HEK293 (cell line): ENCODE measurements around the gene RNASE8.

Source experiments
- CTCF ChIA-PET: fragments of 350-600 bp; formaldehyde crosslinking; extraction: SDS; loops from one replicate; lab custom pipeline; 2021; ENCODE audit warnings: antibody characterized with exemption; lab: Yijun Ruan, JAX
- POLR2A ChIA-PET: fragments of 300-600 bp; formaldehyde crosslinking; extraction: SDS; loops from one replicate; lab custom pipeline; 2020; ENCODE audit warnings: antibody characterized with exemption, inconsistent platforms; lab: Yijun Ruan, JAX
- H3K27ac ChIP-seq: fragments of 200-500 bp; sonication (Bioruptor generic); 2 replicates; pipeline ENCODE4 v1.5.1; 2014; ENCODE audit warnings: low read depth, low read length, control low read depth, inconsistent platforms; ENCODE audit errors: extremely low read depth
- H3K36me3 ChIP-seq, 2 experiments: fragments of 200-500 bp in 1 of 2; sonication (Bioruptor generic) in 1 of 2; 1 replicate in 1 of 2; 2 replicates in 1 of 2; pipeline ENCODE4 v1.5.1; 2014 to 2017; ENCODE audit warnings: inconsistent platforms in 2 of 2, low read length in 2 of 2; ENCODE audit not compliant: control insufficient read depth in 2 of 2, insufficient read depth in 1 of 2
- H3K4me1 ChIP-seq: fragments of 200-500 bp; sonication (Bioruptor generic); 2 replicates; pipeline ENCODE4 v1.5.1; 2014; ENCODE audit warnings: mild to moderate bottlenecking, low read length, inconsistent platforms; ENCODE audit not compliant: control insufficient read depth, insufficient read depth
- H3K4me3 ChIP-seq: 2 replicates; pipeline ENCODE4 v1.5.1; 2011; ENCODE audit warnings: low read depth, mild to moderate bottlenecking, control low read depth, low read length, moderate library complexity
- H3K9me3 ChIP-seq: fragments of 200-500 bp; sonication (Bioruptor generic); 2 replicates; pipeline ENCODE4 v1.5.1; 2014; ENCODE audit warnings: low read depth, low read length, inconsistent platforms; ENCODE audit not compliant: control insufficient read depth, insufficient read depth
- ELK4 ChIP-seq: IDR thresholded peaks from 2 replicates; pipeline ENCODE4 v1.6.1; 2011; ENCODE audit warnings: mild to moderate bottlenecking, low read depth, low read length, borderline replicate concordance
- REST ChIP-seq: fragments of 450-650 bp; formaldehyde crosslinking; IDR thresholded peaks from 2 replicates; pipeline ENCODE4 v1.5.1; 2016; ENCODE audit warnings: missing biosample characterization, missing genetic modification characterization
- SALL2 ChIP-seq: fragments of 450-650 bp; formaldehyde crosslinking; IDR thresholded peaks from 2 replicates; pipeline ENCODE4 v1.5.0; 2017; ENCODE audit warnings: missing biosample characterization, mild to moderate bottlenecking, missing genetic modification characterization, borderline replicate concordance
- WT1 ChIP-seq: fragments of 450-650 bp; formaldehyde crosslinking; IDR thresholded peaks from 2 replicates; pipeline ENCODE4 v1.5.1; 2016; ENCODE audit warnings: missing biosample characterization, missing genetic modification characterization
- ZBTB26 ChIP-seq: fragments of 450-650 bp; formaldehyde crosslinking; optimal IDR thresholded peaks from 2 replicates; pipeline ENCODE3; 2016; ENCODE audit warnings: missing biosample characterization, mild to moderate bottlenecking, missing genetic modification characterization
- ZBTB48 ChIP-seq: fragments of 450-650 bp; formaldehyde crosslinking; IDR thresholded peaks from 2 replicates; pipeline ENCODE4 v1.5.1; 2016; ENCODE audit warnings: missing biosample characterization, missing genetic modification characterization
- ZNF184 ChIP-seq: fragments of 450-650 bp; IDR thresholded peaks from 2 replicates; pipeline ENCODE4 v1.5.1; 2018; ENCODE audit warnings: missing biosample characterization, mild to moderate bottlenecking, missing genetic modification characterization
- ZNF211 ChIP-seq: fragments of 450-650 bp; formaldehyde crosslinking; IDR thresholded peaks from 2 replicates; pipeline ENCODE4 v1.5.1; 2016; ENCODE audit warnings: low read depth, missing biosample characterization, missing genetic modification characterization
- ZNF280C ChIP-seq: fragments of 450-650 bp; formaldehyde crosslinking; IDR thresholded peaks from 2 replicates; pipeline ENCODE4 v1.5.1; 2016; ENCODE audit warnings: missing biosample characterization, missing genetic modification characterization
- ZNF391 ChIP-seq: fragments of 450-650 bp; formaldehyde crosslinking; IDR thresholded peaks from 2 replicates; pipeline ENCODE4 v1.5.1; 2016; ENCODE audit warnings: low read depth, missing biosample characterization, missing genetic modification characterization, borderline replicate concordance
- ZNF501 ChIP-seq: fragments of 450-650 bp; formaldehyde crosslinking; IDR thresholded peaks from 2 replicates; pipeline ENCODE4 v1.5.1; 2016; ENCODE audit warnings: missing biosample characterization, missing genetic modification characterization
- ZNF513 ChIP-seq: fragments of 450-650 bp; IDR thresholded peaks from 2 replicates; pipeline ENCODE4 v1.5.1; 2018; ENCODE audit warnings: missing biosample characterization, missing genetic modification characterization
- ZNF530 ChIP-seq: fragments of 450-650 bp; formaldehyde crosslinking; IDR thresholded peaks from 2 replicates; pipeline ENCODE4 v1.5.1; 2016; ENCODE audit warnings: low read depth, missing biosample characterization, missing genetic modification characterization
- ZNF580 ChIP-seq: fragments of 450-650 bp; formaldehyde crosslinking; IDR thresholded peaks from 2 replicates; pipeline ENCODE4 v1.5.1; 2016; ENCODE audit warnings: missing biosample characterization, missing genetic modification characterization
- ZNF600 ChIP-seq: fragments of 450-650 bp; formaldehyde crosslinking; IDR thresholded peaks from 2 replicates; pipeline ENCODE4 v1.5.1; 2016; ENCODE audit warnings: missing biosample characterization, missing genetic modification characterization
- ZNF629 ChIP-seq: fragments of 450-650 bp; formaldehyde crosslinking; IDR thresholded peaks from 2 replicates; pipeline ENCODE4 v1.5.1; 2017; ENCODE audit warnings: missing biosample characterization, missing genetic modification characterization
- ZNF639 ChIP-seq: fragments of 450-650 bp; formaldehyde crosslinking; IDR thresholded peaks from 2 replicates; pipeline ENCODE4 v1.5.1; 2016; ENCODE audit warnings: missing biosample characterization, missing genetic modification characterization
- ZNF76 ChIP-seq: fragments of 450-650 bp; formaldehyde crosslinking; IDR thresholded peaks from 2 replicates; pipeline ENCODE4; 2016; ENCODE audit warnings: low read depth, missing biosample characterization, missing genetic modification characterization, borderline replicate concordance
- ZNF785 ChIP-seq: fragments of 450-650 bp; formaldehyde crosslinking; IDR thresholded peaks from 2 replicates; pipeline ENCODE4 v1.5.1; 2016; ENCODE audit warnings: missing biosample characterization, missing genetic modification characterization
- ZSCAN30 ChIP-seq: fragments of 450-650 bp; IDR thresholded peaks from 2 replicates; pipeline ENCODE4 v1.5.1; 2018; ENCODE audit warnings: missing biosample characterization, mild to moderate bottlenecking, missing genetic modification characterization, moderate library complexity

RNASE8 gene

GRCh38 chr14:21091821-21092272, 34.2 kb downstream of the RNASE8 start:
- Histone ChIP-seq H3K4me3 (no peak overlapping the region), H3K36me3 (peaks cover 11 to 54% of the 10 kb centered on the region in 2 experiments; a peak in 2 of 3 replicates), H3K9me3 (no peaks in the 10 kb centered on the region), H3K27ac (no peak overlapping the region), H3K4me1 (peaks cover 8% of the 10 kb centered on the region; the same call in 1 of the 2 replicates)
- TF ChIP-seq ZBTB48 (no peak), ZNF211 (tag by site-specific recombination) (no peak), ZNF501 (no peak), ZNF184 (tag by site-specific recombination) (no peak), ZNF391 (no peak), ZBTB26 (tag by site-specific recombination) (no peak), ZNF280C (no peak), ZNF629 (no peak), ZNF76 (no peak), WT1 (tag by site-specific recombination) (no peak), ELK4 (no peak), SALL2 (no peak), ZNF639 (tag by site-specific recombination) (no peak), ZNF785 (tag by site-specific recombination) (no peak)
- CTCF ChIA-PET = interaction anchor here (0.6 to 6.9 kb wide), 28 partner anchors 8 to 463 kb away, joined by 3 to 175 read pairs (median 8); partner anchors contain the start of genes ARHGEF40 and TMEM253
- POLR2A ChIA-PET = interaction anchor here (1.0 to 4.4 kb wide), 6 partner anchors 8 to 77 kb away, joined by 4 to 33 read pairs (median 5); partner anchors contain the start of gene ARHGEF40

- Histone ChIP-seq H3K9me3 (no peaks in the 10 kb centered on the region), H3K36me3 (peaks cover 11 to 49% of the 10 kb centered on the region in 2 experiments; a peak in 2 of 3 replicates), H3K4me3 (no peak overlapping the region), H3K4me1 (peaks cover 8% of the 10 kb centered on the region; the same call in 1 of the 2 replicates), H3K27ac (no peak overlapping the region)
- ChIA-PET CTCF (interaction anchor here (0.6 to 6.9 kb wide), 31 partner anchors 8 to 464 kb away, joined by 3 to 175 read pairs (median 7); partner anchors contain the start of genes ARHGEF40 and TMEM253), POLR2A (interaction anchor here (0.6 to 4.4 kb wide), 7 partner anchors 9 to 78 kb away, joined by 3 to 33 read pairs (median 5); partner anchors contain the start of gene ARHGEF40)
- TF ChIP-seq WT1 (tag by site-specific recombination) (no peak), ZNF513 (no peak), ZNF600 (tag by site-specific recombination) (peak; percentile 93), ZNF580 (tag by site-specific recombination) (peak; percentile 65; the same call in 1 of the 2 replicates), ZBTB26 (tag by site-specific recombination) (no peak), REST (peak; percentile 62), ZSCAN30 (tag by site-specific recombination) (peak; percentile 62; the same call in 1 of the 2 replicates), ZNF530 (no peak)
These were observed 34.8 kb downstream of the RNASE8 start for GRCh38 chr14:21092273-21093011.
